GM21390 (cell line): Measurements from ENCODE around the gene LOC128125822.
"Not testable (repeated sequence)": the region's sequence is repeated elsewhere in the genome, so short reads cannot be mapped to it uniquely, and the experiment has no call there.

Experiments used
- ATAC-seq: cut with Tn5 transposase; IDR thresholded peaks from one replicate; pipeline ENCODE4 v1.9.1; 2021; ENCODE audit not compliant: unreplicated experiment

LOC128125822 gene

DNA sequence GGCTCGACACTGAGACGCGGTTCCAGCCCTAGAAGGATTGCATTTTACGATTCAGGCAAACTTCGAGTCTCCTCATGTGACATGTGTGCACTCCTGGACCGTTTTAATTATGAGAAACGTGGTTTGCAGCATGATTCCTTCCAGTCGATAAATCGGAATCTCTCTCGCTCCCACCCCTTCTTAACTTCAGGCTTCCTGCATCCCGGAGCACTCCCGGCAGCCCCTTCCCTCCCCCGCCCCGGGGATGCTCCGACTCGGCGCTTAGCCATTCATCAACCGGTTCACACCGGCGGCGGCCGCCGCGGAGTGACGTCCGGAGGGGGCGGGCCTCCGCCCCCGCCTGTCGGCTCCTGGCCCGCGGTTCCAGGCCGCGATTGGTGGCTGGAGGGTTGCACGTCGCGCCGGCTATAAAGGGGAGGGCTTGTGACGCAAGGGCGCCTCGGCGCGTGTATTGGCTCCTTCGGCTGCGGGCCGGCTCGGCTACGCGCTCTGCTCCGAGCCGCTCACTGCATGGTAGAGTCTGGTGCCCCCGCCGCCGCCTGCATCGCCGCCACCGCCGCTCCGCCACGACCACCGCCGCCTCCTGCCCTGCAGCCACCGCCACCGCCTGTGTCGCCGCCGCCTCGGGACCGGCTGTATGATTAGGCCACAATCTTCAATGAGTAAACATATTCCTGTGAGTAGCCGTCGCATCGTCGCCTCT is at the start of gene LOC128125822, which contains the start of gene PTP4A1:
Gene LOC128125822 (plus strand): TSS at position 437 of the 703 bp plus-strand sequence.
Gene PTP4A1 (plus strand): TSS at position 437 of the 703 bp plus-strand sequence. CDS start 4,401 bp downstream, outside the sequence.
- ATAC-seq = peak; percentile 88

DNA sequence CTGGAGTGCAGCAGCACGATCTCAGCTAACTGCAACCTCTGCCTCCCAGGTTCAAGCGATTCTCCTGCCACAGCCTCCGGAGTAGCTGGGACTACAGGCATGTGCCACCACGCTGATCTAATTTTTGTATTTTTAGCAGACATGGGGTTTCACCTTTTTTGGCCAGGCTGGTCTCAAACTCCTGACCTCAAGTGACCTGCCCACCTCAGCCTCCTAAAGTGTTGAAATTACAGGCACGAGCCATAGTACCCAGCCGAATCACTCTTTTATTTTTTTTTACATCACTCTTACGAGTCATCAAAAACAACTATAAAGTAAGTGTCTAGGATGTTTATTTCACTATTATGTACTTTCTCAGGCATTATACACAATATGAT is 49.4 kb upstream of the LOC128125822 start:
- not testable (repeated sequence) for ATAC-seq

DNA sequence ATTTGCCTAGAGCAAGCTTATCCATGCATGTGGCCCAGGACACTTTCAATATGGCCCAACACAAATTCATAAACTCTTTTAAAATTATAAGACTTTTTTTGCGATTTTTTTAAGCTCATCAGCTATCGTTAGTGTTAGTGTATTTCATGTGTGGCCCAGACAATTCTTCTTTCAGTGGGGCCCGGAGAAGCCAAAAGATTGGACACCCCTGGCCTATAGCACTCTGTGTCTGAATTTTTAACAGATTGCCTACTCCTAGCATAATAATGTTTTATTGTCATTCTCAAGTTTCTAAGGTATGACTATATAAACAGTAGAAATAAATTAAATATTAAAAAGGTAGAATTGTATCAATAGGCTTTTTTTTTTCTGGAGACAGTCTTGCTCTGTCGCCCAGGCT is 48.6 kb upstream of the LOC128125822 start:
- ATAC-seq = no peak

DNA sequence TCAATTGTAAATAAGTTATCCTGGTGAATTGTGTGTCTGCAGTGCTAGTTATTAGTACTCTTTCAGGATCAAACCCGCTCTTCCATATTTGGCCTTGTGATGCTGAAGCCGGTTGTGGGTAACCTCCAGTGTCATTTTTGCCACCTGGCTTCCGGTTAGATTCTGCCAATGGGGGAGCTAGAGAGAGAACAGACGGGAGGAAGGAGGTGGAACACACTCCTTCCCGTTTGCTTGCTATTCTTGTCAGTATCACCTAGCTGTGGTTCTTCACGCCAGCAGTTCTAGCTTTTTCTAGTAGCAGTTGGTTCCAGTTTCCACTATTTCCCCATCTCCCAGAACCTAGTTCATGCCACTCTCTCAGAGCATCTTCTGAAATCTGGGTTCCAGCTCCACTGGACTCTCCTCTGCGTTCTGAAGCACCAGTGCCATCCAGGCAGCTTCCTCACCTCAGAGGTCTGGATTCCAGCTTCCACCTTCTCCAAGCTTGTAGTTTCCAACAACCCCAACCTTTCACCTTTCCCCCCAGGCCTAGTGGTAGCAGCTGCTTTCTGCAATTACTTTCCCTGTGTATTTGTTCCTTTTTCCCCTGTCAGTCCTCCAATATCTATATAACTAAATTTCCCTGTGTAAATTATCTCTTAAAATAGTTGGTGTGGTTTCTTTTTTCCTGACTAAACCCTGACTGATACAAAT is 46.9 kb upstream of the LOC128125822 start:
- no peak for ATAC-seq

DNA sequence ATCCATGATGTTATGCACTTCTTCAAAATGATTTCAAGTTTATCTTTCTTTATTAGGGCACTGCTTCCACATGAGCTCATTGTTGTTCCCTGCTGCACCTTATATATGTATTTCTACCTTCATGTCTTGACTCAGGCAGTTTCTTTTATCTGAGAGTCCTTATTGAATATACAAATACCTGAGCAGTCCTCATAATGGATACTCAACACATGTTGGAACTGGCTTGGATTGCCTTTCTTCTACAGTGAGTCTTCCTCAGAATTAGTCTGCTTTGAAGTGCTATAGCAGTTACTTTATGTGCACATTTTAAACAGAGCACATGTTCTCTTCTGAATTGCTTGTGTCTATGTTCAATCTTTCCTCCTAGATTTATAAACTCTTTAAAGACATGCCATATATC is 45.3 kb upstream of the LOC128125822 start:
- no peak for ATAC-seq

DNA sequence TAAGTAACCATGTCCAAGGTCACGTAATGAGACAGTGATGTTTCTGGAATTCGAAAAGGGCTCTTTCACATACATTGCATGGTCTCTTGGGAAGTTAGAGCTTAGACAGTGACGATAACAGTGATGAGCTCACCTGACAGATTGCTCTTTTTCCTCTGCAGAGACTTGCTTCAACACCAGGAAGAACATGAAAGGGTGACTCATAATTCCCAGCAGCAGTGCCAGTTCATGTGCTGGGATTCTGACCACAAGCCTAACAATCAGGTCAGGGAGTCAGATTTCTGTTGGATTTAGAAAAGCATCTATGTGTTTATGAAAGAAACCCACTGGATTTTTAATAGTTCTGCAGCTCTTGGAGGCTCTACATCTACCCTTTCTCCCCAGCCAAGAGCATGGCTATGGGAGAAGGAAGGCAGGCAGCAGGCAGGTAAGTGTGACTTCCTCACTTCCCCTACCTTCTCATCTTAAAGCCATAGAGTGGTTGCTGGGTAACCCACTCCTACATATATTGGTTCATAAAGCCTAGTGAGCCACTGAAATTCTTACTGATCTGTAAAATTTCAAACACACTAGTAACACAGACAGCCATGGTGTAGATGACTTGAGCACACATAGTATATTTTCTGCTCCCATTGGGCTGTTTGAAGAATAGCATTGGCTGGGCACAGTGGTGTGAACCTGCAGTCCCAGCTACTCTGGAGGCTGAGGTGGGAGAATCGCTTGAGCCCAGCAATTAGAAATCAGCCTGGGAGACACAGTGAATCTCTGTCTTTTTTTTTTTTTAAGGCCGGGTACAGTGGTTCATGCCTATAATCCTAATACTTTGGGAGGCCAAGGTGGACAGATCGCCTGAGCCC is 44.4 kb upstream of the LOC128125822 start:
- peak; percentile 38 for ATAC-seq

DNA sequence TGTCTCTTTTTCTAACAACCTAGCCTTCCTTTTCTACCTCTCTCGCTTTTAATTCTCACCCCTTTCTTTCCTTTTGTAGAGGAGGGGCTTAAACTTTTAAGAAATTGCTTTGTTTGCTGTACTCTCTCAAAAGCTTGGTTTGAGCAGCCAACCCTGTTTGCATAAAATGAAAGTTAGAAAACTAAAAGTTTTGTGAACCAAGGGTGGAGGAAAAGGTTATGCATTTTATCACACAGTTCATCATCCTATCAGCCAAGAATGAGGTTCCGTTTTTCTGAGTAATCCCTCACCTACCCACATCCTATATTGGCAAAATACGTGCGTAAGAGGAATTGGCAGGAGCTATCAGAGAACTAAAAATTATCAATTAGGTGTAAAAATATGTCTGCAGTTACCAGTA is 42.8 kb upstream of the LOC128125822 start:
- ATAC-seq = no peak

DNA sequence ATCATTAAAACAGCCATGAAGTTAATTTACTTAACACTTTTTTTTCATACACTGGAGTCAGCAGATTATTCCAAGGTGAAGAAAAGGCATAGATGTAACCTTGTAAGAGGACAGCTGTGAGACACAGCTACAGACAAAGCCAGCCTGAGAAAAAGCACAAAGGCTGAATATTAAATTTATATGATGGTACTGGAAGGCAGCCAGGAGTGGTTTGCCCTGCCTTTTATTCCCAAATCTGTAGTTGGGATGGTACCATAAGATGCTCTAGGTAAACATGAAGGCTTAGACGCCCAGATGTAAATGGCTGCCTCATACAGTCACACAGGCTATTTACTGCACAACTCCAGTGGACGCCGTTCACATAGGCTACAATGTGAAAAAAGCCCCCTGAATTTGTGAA is 42.1 kb upstream of the LOC128125822 start:
- ATAC-seq = no peak

DNA sequence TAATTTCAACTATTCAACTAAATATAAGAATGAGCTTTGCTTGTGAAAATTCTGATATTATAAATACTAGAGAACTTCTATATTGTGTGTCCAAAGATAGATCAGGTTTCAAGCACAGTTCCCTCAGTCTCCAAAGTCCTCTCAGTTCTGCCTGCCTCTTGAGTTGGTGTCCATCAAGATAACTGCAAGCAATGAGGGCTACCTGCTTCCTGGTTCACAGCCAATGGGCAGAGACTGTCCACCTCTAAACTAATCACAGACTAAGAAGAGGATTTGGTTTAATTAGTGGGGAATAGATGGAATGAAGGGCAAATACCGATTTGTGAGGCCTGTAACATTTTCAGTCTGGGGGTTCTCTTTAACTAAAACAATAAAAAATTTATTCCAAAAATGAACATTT is 41.3 kb upstream of the LOC128125822 start:
- no peak for ATAC-seq

DNA sequence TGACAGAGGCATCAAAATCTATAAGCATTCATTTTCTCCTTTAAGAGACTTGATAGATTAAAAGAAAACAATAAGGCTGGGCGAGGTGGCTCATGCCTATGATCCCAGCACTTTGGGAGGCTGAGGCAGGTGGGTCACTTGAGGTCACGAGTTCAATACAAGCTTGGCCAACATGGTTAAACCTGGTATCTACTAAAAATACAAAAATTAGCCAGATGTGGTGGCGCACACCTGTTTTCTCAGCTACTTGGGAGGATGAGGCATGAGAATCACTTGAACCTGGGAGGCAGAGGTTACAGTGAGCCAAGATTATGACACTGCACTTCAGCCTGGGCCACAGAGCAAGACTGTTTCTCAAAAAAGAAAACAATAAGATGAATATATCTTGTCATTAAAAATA is 39.3 kb upstream of the LOC128125822 start:
- no peak for ATAC-seq

DNA sequence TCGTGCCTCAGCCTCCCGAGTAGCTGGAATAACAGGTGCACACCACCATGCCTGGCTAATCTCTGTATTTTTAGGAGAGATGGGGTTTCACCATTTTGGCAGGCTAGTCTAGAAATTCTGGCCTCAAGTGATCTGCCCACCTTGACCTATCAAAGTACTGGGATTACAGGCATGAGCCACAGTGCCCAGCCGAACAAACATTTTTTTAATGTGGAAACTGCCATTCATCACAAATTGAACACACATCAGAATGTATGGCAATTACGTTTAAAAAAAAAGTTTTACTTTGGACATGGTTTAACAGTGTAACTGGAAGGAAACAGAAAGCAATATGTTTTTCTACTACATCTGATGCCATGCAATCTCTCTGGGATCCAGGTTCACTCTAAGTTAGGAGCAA is 38.3 kb upstream of the LOC128125822 start:
- no peak for ATAC-seq

DNA sequence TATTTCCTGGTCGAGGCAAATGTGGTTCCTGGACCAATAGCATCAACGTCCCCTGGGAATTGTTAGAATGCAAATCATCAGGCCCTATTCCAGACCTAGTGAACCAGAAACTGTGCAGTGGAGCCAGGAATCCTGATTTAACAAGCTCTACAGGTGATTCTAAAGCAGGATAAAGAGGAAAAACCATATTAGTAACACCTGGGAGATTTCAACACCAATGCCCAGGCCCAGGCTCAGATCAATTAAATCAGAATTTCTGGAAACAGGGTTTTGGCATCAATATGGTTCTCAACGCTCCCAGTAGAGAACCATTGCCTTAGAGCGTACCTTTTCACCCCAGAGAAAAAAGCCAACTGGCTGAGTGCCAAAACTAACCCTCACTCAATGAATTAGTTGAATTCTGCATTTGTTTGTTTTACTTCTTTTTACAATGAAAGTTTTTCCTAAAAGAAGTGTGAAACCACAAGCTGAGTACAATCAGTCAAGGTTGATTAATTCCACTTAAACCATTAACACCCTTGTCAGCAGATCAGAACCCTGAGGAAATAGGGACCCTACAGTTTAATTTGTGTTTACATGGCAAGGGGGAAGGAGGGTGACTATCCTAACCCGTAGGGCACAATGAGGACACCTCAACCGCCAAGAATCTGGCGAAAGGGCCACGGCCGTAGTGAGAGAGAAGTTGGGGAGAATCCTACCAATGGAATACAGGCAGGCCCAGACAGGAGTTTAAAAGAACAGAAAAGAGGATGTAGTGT is 34.9 kb upstream of the LOC128125822 start:
- ATAC-seq = peak; percentile 64

DNA sequence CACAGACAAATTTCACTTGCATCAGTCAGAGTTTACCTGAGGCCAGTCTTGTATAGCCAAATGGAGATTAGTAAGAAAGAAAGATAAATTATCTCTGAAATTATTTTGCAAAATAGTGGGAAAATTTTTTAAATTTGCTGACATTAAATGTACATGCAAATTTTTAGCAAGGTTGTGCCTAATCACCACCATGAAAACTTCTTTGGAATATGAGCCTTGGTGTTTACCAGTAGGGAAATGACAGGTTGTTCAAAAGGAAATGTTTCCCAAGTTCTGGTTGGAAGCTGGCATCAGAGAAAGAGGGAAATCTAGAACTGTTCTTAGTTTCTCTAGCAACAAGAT is 34.4 kb upstream of the LOC128125822 start:
- ATAC-seq = no peak

DNA sequence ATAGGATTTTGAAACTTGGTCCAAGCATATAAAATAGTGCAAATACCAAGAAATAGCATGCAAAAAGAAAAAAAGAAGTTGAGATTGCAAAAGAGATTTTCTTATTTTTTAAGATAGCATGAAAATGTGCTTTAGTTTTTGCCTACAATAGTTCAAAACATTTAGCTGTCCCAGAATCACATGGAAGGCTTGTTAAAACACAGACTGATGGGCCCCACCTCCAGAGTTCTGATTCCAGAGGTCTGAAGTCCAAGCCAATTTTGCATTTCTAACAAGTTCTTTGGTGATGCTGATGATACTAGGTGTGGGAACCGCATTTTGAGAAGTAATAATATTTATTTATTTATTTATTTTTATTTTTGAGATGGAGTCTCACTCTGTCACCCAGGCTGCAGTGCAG is 33.7 kb upstream of the LOC128125822 start:
- no peak for ATAC-seq

DNA sequence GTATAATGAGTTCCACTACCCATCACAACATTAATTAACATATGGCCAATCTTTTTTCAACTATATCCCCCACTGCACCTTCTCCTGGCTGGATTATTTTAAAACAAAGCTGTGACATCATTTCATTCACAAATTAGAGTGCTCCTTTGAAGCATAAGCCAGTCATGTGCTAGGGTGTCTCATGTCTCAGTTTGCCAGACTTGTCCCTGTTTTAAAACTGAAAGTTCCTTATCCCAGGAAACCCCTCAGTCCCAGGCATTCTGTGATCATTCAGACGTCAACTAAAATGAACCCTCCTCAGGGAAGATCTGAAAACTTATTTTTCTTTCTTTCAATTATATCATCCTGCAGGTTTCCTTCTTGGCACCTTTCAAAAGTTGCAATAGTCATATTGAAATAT is 29.3 kb upstream of the LOC128125822 start:
- no peak for ATAC-seq

DNA sequence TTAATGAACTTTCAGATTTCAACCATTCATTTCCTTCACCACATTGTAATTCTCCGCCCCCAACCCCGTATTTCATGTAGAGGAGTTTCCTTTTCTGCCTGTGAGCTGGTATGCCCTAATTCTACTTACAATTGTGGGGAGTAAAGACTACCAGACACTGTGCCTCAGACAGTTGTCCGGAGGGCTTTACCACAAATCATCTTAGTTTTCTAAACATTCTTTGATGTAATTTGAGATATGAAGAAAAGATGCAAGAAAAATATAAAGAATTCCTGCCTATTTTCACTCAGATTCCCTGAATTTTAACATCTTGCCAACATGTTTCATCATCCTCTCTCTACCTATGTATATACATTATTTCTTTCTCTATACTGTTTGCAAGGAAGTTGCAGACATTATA is 28.3 kb upstream of the LOC128125822 start:
- ATAC-seq = no peak

DNA sequence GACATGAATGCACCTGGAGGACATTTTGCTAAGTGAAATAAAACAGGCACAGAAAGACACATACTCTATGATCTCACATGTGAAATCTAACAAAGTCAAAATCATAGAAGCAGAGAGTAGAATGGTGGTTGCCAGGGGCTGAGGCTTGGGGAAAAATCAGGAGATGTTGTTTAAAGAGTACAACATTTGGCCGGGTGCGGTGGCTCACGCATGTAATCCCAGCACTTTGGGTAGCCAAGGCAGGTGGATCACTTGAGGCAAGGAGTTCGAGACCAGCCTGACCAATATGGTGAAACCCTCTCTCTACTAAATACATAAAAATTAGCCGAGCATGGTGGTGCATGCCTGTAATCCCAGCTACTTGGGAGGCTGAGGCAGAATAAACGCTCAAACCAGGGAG is 26.0 kb upstream of the LOC128125822 start:
- no peak for ATAC-seq

DNA sequence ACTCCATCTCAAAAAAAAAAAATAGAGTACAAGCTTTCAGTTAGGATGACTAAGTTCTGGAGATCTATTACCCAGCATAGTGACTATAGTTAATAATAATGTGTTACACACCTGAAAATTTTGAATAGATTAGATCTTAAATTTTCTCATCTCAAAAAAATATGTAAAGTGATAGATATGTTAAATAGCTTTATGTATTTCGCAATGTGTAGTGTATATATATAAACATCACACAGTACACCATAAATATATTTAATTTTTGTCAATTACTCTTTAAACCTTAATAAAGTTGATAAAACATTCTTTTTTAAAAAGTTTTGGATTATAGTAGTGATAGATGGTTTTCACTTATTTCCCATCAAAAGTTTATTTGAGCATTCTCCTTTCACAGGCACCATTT is 25.6 kb upstream of the LOC128125822 start:
- ATAC-seq = no peak

DNA sequence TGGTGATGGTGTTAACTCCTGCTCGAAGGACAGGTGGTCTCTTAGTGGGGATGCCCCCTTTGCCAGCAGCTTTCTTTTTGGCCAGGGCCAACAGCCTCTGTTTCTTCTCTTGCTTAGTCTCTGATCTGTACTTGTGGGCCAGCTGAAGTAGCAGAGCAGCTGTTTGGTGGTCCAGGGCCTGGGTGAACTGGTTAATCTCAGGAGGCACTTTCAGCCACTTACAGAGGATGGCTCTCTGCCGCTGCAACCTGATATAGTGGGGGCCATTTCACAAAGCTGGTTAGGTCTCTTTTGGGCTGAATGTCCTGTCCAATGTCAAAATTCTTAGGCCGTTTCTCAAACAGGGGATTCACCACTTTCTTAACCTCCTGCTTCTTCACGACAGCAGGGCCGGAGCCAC is 23.2 kb upstream of the LOC128125822 start:
- ATAC-seq = no peak

DNA sequence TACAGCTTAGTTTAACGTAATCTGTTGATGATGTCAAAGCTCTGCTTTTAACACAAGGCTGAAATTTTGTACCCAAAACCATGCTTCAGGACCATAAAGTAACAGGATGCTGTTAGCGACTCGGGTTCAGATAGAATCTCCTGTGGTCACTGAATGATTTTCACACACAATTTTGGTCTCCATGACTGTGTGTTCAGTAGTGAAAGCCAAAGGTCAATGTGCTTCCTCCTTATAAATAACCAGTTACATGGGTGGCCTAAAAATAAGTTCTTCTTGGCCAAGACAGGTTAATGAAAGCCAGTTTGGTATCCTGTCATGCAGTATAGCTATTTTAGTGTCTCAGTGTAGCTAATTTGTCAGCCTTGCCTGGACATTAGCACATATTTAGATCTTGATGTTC is 19.1 kb upstream of the LOC128125822 start:
- ATAC-seq = peak; percentile 97

DNA sequence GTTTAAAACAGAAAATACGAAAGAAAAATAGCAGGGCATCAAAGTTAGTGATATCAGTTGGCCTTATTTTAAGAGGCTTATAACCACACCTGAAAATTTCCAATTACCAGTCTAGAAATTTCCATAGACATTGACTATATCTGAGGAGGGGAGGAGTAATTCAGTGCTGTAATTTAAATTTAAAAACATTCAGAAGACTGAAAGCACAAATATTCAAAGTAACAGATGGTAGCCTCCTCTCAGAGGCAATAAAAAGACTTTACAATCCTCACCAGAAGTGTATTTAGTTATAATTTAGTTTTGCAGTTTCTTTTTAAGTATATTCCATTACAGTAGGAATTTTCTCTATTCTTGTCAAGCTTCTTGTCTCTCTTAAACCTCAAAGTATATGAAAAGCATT is 18.4 kb upstream of the LOC128125822 start:
- ATAC-seq = no peak
